ENCODE data around the gene UAP1L1.
A peak's percentile ranks its signal among the peaks of the same experiment; 100 is the strongest.
"Not testable (repeated sequence)": the region's sequence is repeated elsewhere in the genome, so short reads cannot be mapped to it uniquely, and the experiment has no call there.

The UAP1L1 gene

GRCh38 chr9:137057545-137057944 is 19.8 kb upstream of the UAP1L1 start:
- DNase-seq, result no peak

GRCh38 chr9:137058521-137059234 is 18.6 kb upstream of the UAP1L1 start:
- DNase-seq, result no peak

GRCh38 chr9:137062384-137062783 is 14.9 kb upstream of the UAP1L1 start:
- DNase-seq, result no peak

- DNase-seq, result not testable (repeated sequence)
Observed at GRCh38 chr9:137062798-137063197, 14.5 kb upstream of the UAP1L1 start.

GRCh38 chr9:137063311-137064026 is 13.8 kb upstream of the UAP1L1 start:
- DNase-seq, result no peak

GRCh38 chr9:137064027-137064879 is 13.1 kb upstream of the UAP1L1 start:
- DNase-seq, result peak; percentile 88

GRCh38 chr9:137064880-137065164 is 12.5 kb upstream of the UAP1L1 start:
- DNase-seq, result no peak

GRCh38 chr9:137065336-137065967 is 11.9 kb upstream of the UAP1L1 start:
- no peak for DNase-seq

- DNase-seq, result no peak
Observed at GRCh38 chr9:137066096-137066861, 11.0 kb upstream of the UAP1L1 start.

- peak; percentile 95 for DNase-seq
Observed at GRCh38 chr9:137067860-137068538, 9.3 kb upstream of the UAP1L1 start.

GRCh38 chr9:137068539-137069507 is 8.5 kb upstream of the UAP1L1 start:
- no peak for DNase-seq

- no peak for DNase-seq
Observed at GRCh38 chr9:137069508-137070091, 7.7 kb upstream of the UAP1L1 start.

GRCh38 chr9:137070201-137070905 is 7.0 kb upstream of the UAP1L1 start, which contains the start of gene SAPCD2:
Gene SAPCD2 (minus strand): TSS chr9:137070557. CDS start chr9:137070460, 97 bp downstream.
- DNase-seq, result peak; percentile 95

- no peak for DNase-seq
Observed at GRCh38 chr9:137070906-137071275, 6.4 kb upstream of the UAP1L1 start.

GRCh38 chr9:137071282-137071681 is 6.0 kb upstream of the UAP1L1 start:
- no peak for DNase-seq

GRCh38 chr9:137073992-137074399 is 3.3 kb upstream of the UAP1L1 start:
- DNase-seq, result no peak

GRCh38 chr9:137074657-137075274 is 2.6 kb upstream of the UAP1L1 start:
- no peak for DNase-seq

GRCh38 chr9:137075275-137075775 is 2.0 kb upstream of the UAP1L1 start:
- DNase-seq, result no peak

- no peak for DNase-seq
Observed at GRCh38 chr9:137076636-137077009, 694 bp upstream of the UAP1L1 start.
